ENCODE results near the gene ABCB6.

The ABCB6 gene

DNA sequence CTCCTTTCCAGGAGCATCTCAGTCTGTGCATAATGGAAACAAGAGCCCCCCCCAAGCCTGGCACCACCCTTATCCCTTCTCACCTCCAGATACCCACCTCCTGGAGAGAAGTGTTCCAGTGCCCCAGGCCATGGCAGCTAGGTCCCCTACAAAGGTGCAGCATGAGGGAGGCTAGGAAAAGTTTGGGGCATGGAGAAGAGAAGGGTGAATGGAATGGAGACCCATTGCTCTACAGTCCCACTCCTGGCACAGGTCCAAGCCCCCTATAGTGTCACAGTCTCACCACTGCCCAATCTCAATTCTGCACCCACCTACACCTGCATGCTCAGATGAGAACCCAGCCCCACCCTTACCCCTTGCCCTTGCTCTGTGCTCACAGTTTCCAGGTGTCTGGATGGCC is 49.8 kb downstream of the ABCB6 start:
- H3K27ac ChIP-seq: no peak overlapping the region
- TF ChIP-seq CTCF (conservative IDR thresholded peaks at IDR 0.05) (no peak), ZFX (IDR thresholded peaks at IDR 0.05) (no peak)

GRCh38 chr2:219168526-219168925 is 50.2 kb downstream of the ABCB6 start:
- TF ChIP-seq CTCF (conservative IDR thresholded peaks at IDR 0.05): no peak
- TF ChIP-seq ZFX (IDR thresholded peaks at IDR 0.05): no peak
- no peak overlapping the region for H3K27ac ChIP-seq

GRCh38 chr2:219167997-219168396 is 50.8 kb downstream of the ABCB6 start:
- no peak overlapping the region for H3K27ac ChIP-seq
- TF ChIP-seq CTCF (conservative IDR thresholded peaks at IDR 0.05) (no peak), ZFX (IDR thresholded peaks at IDR 0.05) (no peak)

- no peak overlapping the region for H3K27ac ChIP-seq
- TF ChIP-seq CTCF (conservative IDR thresholded peaks at IDR 0.05) (no peak), ZFX (IDR thresholded peaks at IDR 0.05) (no peak)
Observed at GRCh38 chr2:219165058-219165911, 53.5 kb downstream of the ABCB6 start.

DNA sequence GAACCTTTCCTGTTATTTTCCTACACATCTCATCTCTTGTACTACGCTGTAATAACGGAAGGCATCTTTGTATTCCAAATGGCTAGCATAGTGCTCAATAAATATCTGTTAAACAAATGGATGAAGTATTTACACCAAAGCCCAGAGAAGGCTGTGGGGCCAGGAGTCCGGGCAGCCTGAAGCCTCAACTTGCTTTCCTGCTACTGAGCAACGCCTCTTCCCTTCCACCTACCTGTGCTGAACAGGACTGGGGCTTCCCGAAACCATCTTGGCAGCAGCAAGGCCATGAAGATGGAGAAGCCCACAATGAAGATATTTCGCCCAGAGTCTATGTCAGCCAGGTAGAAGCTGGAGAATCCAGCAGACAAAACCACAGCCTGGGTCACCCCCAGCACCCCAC is 55.6 kb downstream of the ABCB6 start:
- no peak overlapping the region for H3K27ac ChIP-seq
- no peak for TF ChIP-seq CTCF (conservative IDR thresholded peaks at IDR 0.05)
- TF ChIP-seq ZFX (IDR thresholded peaks at IDR 0.05): no peak

DNA sequence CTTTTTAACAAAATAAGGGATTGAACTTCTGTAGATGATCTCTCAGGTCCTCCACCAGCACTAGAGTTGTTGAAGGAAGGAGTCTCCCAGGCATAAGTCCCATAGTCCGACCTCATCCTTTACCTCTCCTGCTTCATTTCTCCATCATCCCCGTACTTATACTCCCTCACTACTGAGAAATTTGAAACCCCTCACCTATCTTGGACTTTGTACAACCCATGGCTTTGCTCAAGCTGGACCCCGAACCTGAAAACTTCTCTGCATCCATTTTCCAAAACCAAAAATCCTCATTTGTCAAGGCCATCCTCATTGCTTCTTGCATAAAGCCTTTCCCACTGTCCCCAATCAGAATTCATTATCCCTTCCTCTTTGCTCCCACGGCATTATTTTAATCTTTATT is 57.7 kb downstream of the ABCB6 start:
- H3K27ac ChIP-seq: peak overlapping the region; percentile 78
- no peak for TF ChIP-seq CTCF (conservative IDR thresholded peaks at IDR 0.05)

GRCh38 chr2:219160186-219161017 is 58.4 kb downstream of the ABCB6 start, which contains the start of gene NHEJ1:
NHEJ1 (minus strand) TSS chr2:219160815; CDS start chr2:219158362, 2,453 bp downstream.
- TF ChIP-seq CTCF (conservative IDR thresholded peaks at IDR 0.05): peak; percentile 94
- TF ChIP-seq ZFX (IDR thresholded peaks at IDR 0.05): peak; percentile 87
- peak within 1 kb of the TSS; percentile 78 for H3K27ac ChIP-seq
